HG03378 (cell line): ENCODE results near the gene HAP1.
"Not testable (repeated sequence)": the region's sequence is repeated elsewhere in the genome, so short reads cannot be mapped to it uniquely, and the experiment has no call there.

ENCODE experiments used
- ATAC-seq: cut with Tn5 transposase; IDR thresholded peaks from one replicate; pipeline ENCODE4 v1.9.1; 2021; ENCODE audit warnings: mild to moderate bottlenecking, moderate library complexity; ENCODE audit not compliant: unreplicated experiment

HAP1 gene

GRCh38 chr17:41734139-41734948 lies at the start of gene HAP1:
Gene HAP1 (minus strand): TSS chr17:41734643. CDS start chr17:41734634, 9 bp downstream.
- ATAC-seq: no peak

- ATAC-seq: no peak
Measured at GRCh38 chr17:41782142-41782541, 47.7 kb upstream of the HAP1 start.

- ATAC-seq: no peak
Measured at GRCh38 chr17:41781404-41782110, 47.1 kb upstream of the HAP1 start.

GRCh38 chr17:41779954-41780353 lies 45.5 kb upstream of the HAP1 start:
- no peak for ATAC-seq

GRCh38 chr17:41777574-41778188 lies 43.2 kb upstream of the HAP1 start:
- ATAC-seq: no peak

- no peak for ATAC-seq
Measured at GRCh38 chr17:41777157-41777573, 42.7 kb upstream of the HAP1 start.

GRCh38 chr17:41776262-41776900 lies 41.9 kb upstream of the HAP1 start:
- ATAC-seq: not testable (repeated sequence)

- no peak for ATAC-seq
Measured at GRCh38 chr17:41775394-41776226, 41.2 kb upstream of the HAP1 start.

- ATAC-seq: no peak
Measured at GRCh38 chr17:41773731-41774193, 39.3 kb upstream of the HAP1 start.

- ATAC-seq: no peak
Measured at GRCh38 chr17:41773190-41773588, 38.7 kb upstream of the HAP1 start.

GRCh38 chr17:41772586-41773189 lies 38.2 kb upstream of the HAP1 start:
- ATAC-seq: no peak

GRCh38 chr17:41772218-41772585 lies 37.8 kb upstream of the HAP1 start:
- ATAC-seq: no peak

GRCh38 chr17:41771389-41772206 lies 37.2 kb upstream of the HAP1 start:
- ATAC-seq: no peak

- no peak for ATAC-seq
Measured at GRCh38 chr17:41769985-41770384, 35.5 kb upstream of the HAP1 start.

GRCh38 chr17:41769346-41769862 lies 35.0 kb upstream of the HAP1 start:
- no peak for ATAC-seq

GRCh38 chr17:41768682-41769288 lies 34.3 kb upstream of the HAP1 start:
- no peak for ATAC-seq

- no peak for ATAC-seq
Measured at GRCh38 chr17:41767324-41768042, 33.0 kb upstream of the HAP1 start.

GRCh38 chr17:41766135-41766534 lies 31.7 kb upstream of the HAP1 start:
- ATAC-seq: no peak
